Measurements from ENCODE around the gene ETF1.
A peak's percentile ranks its signal among the peaks of the same experiment; 100 is the strongest.
"Not testable (repeated sequence)": the region's sequence is repeated elsewhere in the genome, so short reads cannot be mapped to it uniquely, and the experiment has no call there.

ETF1 gene

DNA sequence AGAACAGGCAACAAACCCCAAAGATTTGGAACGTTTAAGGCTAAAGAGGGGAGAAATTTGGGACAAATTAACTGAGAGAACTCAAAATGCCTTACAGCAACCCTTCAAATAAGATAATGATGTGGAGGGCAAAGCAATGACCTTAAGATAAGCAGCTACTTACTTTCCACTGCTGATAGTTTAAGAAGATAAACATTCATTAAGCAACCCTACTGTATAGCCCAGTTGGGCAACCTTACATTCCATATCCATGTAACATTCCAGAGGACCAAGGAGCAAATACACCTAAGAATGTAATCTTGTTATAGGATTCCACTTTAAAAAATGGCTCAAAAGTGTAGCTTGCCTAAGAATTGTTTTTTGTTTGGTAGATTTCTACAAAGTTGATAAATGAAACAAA lies 14.8 kb downstream of the ETF1 start:
- no peak for DNase-seq

DNA sequence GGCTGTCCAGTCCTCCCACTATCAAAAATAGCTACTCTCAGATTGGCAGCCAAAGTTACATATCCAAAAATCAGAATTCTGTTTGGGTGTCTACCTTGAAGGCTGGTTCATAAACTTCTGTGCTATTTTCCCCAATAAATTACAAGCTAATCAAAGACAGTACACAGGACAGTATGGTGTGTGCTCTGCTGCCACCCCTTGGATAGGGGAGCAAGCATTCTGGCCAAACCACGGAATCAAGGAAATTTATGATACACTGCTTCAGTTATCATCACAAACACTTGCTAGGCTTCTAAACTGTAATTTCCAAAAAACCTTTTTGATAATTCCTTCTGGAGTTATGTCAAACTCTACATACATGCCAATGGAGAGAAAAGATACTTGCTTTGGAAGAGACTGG lies 15.9 kb downstream of the ETF1 start:
- no peak for DNase-seq

DNA sequence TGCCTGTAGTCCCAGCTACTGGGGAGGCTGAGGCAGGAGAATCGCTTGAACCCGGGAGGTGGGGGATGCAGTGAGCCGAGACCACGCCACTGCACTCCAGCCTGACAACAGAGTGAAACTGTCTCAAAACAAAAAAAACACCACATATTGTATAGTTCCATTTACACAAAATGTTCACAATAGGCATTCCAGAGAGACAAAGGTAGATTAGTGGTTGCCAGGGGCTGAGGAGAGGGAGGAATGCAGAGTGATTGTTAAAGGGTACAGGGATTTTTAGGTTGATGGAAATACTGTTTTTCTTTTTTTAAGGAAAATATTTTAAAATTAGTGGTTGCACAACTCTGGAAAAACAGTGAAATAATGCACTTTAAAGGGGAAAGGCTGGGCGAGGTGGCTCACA lies 19.6 kb downstream of the ETF1 start:
- no peak for DNase-seq

DNA sequence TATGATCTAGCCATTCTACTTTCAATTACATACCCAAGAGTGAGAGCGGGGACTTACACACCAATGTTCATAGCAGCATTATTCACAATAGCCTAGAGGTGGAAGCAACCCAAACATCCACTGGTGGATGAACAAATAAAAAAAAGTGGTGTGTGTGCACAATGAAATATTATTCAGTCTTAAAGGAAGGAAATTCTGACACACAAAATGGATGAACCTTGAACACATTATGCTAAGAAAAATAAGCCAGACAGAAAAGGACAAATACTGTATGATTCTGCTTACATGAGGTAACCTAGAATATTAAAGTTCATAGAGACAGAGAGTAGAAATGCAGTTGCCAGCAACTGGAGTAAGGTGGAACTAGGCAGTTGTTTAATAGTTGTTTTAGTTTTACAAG lies 22.1 kb downstream of the ETF1 start:
- no peak for DNase-seq

DNA sequence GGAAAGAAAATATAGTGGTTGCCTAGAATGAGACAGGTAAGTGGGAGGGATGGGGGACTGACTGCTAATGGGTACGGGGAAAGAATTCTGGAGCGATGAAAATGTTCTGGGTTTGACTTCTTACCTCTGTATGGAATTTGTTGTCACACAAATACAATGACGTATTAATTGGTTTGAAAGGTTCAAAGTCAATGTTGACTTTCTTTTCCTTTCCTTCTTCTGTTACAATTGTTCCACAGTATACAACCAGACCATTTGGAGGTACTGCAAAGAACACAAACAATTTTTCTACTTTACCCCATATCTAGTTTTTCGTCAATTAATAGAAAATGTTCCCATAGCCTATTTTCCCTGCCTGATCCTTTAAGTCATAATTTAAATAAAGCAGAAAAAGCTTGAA lies 25.6 kb downstream of the ETF1 start:
- no peak for DNase-seq

DNA sequence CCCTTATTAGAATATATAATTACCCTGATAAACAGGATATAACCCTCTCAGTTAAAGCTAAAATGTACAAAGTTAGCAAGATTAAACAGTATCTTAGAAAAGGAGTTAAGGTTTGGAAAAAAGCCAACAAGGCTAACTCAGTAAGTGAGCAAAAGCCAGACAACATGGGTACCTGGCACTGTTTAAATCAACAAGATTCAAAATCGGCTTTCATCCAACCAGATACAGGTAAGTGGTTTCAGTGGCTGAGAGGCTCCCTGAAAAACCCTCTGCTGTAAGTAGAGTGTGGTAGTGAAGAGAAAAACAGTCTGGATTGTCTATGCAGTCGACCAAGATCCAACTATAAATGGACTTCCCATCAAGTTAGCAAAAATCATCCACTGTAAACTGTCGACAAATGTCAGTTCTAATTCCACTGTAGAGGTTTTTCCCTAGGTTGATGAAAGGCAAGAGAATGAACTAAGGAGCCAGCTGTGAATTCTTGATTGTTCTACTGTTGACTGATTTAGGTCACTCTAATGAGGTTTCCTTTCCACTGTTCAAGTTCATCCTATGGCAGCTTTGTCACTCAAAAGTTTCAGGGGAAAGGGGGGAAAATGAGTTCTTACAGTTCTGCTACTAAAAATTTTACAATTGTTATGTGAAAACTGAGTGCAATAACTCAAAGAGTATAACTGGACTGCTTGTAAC lies 27.3 kb downstream of the ETF1 start:
- DNase-seq = peak; percentile 92

DNA sequence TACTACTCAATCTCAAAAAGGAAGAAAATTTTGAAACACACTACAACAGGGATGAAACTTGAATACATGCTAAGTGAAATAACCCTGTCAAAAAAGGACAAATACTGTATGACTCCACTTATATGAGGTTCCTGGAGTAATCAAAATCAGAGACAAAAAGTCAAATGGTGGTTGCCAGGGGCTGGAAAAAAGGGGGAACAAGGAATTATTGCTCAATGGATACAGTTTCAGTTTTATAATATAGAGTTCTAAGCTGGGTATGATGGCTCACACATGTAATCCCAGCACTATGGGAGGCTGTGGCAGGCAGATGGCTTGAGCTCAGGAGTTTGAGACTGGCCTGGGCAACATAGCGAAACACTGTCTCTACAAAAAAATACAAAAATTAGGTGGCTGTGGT lies 29.0 kb downstream of the ETF1 start:
- no peak for DNase-seq

DNA sequence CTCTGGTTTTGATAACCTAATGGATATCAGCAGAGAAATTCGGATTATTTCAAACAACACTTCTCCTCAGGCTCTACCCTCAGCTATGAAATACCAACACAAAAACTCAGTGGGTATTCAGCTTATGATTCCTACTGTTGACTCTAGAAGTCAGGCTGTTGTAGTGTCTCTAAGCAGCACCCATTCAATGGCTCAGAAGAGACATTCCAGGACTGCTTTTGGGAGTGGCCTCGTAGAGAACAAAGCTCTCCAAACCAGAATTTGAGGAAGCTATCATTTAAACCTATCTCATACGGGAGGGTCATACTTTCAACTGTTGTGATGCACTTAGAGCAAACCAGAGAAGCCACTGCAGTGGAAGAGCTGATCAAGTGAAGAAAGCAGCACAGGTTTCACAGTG lies 34.1 kb downstream of the ETF1 start:
- no peak for DNase-seq

DNA sequence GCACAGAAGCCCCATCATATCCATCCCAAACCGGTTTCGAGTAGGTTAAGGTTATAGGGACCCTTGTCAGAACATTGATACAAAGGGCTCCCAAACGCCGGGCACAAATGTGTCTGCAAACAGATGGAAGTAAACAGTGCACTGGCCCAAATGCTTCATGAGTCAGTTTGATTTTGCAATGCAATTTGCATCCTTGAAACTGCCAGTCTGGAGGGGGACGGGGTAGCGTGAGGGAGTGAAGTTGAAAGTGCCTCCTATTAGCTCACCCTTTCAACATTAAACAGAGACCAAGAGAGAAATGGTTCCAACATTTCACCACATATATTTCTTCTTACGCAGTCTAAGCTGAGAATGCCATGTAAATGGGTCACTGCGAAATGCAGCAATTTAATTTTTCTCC lies 35.6 kb downstream of the ETF1 start:
- not testable (repeated sequence) for DNase-seq

DNA sequence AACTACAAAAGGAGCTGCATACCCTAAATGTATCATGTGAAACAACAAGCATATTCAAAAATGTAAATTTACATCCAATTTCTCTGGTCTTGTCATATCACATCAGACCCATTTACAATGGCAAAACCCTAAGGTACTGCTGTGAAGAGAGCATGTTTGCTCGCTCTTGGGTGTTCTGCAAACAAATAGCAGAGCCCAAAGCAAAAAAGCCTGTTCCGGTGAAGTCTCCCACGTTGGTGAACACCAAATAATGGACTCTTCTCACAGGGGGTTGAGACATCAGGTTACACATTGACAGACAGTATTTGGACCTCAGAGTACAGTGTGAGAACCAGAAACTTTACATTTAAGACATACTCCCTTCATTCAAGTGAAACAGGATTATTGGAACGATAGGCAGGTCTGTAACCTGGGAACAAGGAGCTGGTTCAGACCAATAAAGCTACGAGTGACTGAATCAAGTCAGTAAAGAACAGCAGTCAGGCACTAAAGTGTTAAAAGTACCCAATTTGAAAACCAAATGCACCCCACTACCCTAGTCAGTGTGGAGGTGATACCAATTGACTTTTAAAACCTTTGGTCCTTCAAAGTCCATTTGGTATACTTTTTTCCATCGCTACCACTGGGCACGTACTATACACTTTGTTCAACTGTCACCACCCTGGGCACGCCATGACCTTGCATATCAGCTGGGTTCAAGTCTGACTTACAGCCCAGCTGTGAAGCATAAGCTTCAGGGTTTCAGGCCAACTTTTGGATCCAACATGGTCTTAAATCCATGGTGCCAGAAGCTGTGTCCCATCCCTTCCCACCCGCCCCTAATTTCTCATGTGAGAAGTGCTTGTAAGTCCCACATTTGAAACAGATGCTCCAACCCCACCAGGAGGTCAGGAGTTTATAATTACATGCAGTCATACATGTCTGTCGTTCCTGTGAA lies 36.4 kb downstream of the ETF1 start:
- DNase-seq = no peak

DNA sequence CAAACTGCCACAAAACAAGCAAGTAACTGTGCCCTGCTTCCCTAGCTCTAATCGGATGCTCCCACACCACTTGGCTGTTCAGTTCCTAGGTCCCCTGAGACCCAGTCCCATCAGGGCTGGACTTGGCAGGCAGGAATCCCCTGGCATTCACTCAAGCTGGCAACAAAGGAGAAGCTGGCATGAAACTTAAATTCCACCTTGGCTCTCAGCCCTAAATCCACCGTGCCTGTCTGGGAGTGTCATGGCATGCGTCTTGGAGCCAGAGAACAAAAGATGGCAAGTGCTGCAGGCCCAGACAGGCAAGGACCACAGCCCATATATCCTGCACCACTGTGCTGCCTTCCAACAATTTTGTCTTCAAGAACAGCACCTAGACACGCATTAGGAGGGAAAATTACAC lies 38.2 kb downstream of the ETF1 start:
- DNase-seq = peak; percentile 23

DNA sequence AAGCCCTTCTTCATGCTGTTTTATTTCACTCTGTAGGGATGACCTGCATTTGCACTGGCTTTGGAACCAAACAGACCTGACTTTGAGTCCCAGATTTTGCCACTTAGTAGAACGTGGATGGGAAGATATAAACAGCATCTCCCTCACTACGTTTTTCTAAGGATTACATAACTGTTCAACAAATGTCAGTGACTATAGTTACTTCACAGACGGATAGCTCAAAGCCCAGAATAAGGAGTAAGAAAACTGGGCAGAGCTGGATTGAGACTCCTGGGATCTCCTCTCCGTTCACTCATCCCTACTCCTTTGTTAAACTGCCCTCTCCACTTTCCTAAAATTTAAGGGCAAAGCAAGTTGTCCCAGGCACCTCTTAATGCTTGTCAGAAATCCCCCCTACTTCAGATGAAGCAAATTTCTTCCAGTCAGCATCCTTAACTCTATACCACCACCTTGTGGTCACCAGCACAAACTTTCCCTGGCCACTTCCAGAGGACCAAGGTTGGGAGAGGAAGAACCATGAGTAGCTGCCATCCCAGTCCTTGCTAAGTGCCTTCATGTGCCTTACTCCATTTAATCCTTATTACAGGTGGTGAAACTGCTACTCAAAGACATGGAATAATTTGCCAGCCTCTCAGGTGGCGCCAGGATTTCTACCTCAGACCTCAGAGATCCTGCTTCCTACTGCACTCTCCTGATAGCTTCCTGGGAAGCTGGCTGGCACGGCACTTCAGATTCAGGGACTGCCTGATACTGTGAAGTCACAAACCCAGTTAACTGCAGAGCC lies 39.4 kb downstream of the ETF1 start:
- peak; percentile 85 for DNase-seq

DNA sequence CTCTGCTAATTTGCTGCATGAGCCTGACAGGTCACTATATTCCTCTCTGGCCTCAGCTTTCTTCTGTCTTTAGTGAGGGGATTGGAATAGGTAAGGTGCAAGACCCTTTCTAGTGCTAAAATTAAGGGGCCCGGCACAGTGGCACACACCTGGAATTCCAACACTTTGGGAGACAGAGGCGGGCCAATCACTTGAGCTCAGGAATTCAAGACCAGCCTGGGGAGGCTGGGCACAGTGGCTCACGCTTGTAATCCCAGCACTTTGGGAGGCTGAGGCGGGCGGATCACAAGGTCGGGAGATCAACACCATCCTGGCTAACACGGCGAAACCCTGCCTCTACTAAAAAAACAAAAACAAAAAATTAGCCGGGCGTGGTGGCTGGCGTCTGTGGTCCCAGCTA lies 40.5 kb downstream of the ETF1 start:
- DNase-seq = no peak

DNA sequence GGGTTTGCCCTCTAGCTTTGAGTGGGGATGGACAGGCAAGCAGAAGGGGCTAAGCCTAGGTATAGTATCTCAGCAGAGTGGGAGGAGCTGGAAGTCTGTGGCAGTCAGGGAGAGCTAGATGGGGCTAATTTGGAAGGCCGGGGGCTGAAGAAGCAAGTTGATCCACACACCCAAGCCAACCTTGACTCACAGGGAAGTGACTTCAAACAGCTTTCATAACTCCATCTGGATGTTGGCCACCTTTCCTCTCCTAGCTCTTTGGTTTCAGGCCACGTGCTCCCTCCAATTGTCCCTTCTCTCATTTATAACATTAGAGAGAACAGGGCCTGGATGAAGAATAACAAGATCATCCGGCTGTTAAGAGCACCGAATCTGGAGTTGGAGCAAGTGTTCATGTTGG lies 40.9 kb downstream of the ETF1 start:
- DNase-seq = no peak

DNA sequence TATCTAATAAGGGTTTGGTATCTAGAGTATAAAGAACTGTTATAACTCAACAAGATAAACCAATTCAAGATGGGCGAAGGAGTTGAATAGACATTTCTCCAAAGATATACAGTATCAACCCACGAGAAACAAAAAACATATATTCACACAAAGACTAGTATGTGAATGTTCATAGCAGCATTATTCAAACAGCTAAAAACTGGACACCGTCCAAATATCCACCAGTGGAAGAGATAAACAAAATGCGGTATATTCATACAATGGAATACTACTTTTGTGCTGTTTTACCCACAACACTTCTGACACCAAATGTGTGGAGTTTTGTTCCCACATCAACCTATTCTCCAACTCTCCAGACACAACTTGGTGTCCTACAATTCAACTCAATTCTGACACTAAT lies 44.7 kb downstream of the ETF1 start:
- DNase-seq = no peak

DNA sequence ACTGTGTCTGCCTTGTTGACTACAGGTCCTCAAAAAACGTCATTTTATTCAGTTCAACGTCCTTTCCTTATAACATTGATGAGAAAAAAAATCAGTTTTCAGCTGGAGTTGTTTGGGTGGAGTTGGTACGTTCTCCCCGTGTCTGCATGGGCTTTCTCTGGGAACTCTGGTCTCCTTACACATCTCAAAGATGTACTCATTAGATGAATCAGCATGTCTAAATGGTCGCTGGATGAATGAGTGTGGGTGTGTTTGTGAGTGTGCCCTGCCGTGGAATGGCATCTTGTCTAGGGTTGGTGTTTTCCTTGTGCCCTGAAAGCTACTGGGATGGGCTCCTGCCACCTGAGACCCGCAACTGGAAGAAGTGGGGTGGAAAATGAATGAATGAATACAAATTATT lies 47.7 kb downstream of the ETF1 start:
- DNase-seq = no peak

DNA sequence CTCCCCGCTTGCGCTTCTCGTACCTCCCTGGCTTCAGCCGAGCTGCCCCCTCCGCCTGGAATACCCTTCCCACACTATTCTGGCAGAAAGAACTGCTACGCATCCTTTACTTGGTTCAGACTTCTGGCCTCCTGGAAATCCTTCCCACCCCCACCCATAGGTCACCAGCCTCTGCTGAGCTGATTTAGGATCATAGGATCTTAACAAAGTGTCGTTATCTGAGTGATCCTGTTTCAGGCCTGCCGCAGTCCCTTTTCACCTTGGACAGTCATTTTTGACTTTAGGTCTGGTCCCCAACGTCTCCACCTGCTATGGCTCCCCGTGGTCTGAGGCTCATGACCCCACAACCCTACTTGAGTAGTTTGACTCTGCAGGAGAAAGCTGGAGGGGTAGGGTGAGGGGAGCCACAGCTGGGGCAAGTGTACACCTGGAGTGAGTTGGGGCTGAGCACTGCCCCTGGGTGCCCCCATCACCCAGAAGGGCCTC lies 50.4 kb downstream of the ETF1 start:
- DNase-seq = no peak

DNA sequence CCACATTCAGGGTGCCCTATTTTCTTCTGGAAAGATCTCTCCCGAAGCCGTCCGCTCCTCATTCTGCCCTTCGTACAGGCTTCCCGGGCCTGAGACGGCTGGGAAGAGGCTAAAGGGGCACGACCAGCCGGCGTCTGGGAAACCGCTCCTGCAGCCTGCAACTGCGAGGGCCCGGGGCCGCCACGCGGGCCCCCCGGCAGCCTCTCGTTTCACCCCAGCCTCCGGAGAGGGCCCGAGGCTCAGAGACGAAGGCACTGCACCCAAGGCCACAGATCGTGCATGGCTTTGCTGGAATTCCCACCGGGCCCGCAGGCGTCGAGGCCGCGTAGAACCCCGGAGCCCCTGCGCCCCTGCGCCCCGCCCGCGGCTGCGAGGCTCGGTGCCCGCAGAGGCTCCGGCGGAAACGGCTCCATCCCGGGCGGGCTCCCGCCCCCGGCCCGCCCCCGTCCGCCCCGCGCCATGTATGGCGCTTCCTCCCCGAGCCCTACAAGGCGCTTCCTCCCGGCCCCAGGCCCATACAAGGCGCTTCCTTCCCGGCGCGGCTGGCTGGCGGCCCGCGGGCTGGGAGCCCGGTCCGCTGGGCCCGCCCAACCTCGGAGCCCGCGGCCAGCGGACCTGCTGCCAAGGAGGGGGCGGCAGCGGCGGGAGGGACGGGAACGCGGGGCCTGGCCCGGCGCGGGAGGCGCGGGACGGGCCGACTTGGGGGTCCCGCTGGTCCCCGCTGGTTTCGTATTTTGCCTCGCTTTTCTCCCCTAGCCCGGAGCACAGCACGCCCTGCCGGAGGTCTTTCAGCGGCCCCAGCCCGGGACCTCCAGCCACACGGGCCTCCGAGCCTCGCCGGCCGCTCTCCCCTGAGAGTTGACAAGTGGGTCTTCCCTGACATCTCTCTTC lies 51.1 kb downstream of the ETF1 start:
- DNase-seq = peak; percentile 89

DNA sequence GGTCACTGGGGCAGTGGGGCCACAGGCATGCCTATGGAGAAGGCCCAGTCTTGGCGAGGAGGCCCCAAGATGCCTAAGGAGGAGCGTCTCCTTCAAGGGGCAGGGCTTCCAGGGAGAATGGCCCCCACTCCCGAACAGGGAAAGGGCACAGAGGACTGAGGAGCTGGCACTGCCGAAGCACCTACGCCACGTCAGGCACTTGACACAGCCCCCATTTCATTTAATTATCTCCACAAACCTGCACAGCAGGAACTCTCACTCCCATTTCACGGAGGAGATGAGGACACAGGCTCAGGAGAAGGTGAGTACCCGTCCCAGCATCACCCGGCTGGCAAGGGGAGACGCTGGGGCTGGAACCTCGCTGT lies 51.8 kb downstream of the ETF1 start:
- no peak for DNase-seq

DNA sequence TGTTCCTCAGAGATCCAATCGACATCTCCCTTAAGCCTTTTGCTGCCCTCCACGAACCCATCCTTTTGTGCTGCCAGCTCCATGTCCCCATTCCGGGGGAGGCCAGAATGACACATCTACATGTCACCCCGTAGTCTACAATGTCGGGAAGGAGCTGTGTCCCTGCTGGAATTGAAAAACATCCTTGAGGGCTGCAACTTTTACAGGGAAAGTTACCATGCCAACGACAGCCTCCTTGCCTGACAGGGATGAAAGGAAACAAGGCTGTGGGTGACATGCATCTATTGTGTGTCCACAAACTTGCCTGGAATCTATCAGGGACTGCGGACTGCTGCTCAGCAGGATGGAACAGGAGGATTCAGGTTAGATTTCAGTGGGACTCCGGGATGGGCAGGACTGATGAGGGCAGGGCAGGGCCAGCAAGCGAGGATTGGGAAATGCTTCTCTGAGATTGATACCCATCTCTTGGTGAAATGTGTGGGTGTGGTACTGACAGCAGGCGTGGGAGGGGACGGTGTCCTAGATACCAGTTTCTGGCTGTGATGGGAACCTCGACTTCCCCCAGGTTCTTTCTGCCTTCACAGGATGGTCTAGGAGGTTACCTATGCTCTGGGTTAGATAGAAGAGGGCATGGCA lies 52.3 kb downstream of the ETF1 start:
- DNase-seq = no peak

DNA sequence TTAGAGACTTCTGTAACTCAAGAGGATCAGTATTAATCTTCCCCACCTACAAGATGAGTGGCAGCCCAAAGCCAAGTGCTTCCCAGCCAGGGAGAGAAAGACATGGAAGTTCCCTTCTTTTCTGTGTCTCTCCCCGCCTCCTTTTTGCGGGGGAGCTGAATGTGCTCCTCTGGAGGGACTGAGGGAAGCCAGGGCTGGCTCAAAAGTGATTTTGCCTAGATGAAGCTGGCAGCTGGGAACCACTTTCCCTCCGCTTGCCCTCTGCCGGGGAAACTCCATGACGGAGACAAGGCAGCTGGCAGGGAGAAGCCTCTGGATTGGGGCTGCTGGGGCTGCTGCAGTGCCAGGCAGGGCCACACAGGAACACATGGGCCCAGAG lies 53.4 kb downstream of the ETF1 start:
- no peak for DNase-seq

DNA sequence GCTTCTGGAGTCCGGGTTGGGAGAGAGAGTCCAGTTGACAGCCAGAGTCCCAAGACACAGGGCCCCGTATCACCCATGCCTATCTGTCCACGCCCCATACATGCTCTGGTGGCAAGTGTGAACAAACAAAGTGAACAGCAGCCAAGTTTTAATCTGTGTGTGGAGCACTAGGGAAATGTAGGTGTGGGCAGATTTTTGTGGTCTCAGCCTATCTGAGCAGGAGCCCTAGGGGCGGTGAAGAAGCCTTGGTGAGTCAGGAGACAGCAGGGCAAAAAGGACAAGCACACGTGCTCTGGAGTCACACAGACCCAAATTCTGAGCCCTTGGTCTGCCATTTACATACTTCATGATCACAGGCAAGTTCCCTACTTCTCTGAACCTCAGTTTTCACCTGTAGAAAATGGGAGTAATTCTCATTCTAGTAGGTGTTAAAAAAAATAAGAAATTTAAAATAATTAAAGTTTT lies 54.5 kb downstream of the ETF1 start:
- no peak for DNase-seq

All from eye (tissue), 1 donor.